Measurements from ENCODE around the gene ANGPT4. TPM values are rescaled to one million over a fixed set of nuclear protein-coding genes. Genes with fewer than 3 reads are reported as not detected.

Gene ANGPT4
- total RNA-seq, 1 experiment from 2014 or later = not detected

DNA sequence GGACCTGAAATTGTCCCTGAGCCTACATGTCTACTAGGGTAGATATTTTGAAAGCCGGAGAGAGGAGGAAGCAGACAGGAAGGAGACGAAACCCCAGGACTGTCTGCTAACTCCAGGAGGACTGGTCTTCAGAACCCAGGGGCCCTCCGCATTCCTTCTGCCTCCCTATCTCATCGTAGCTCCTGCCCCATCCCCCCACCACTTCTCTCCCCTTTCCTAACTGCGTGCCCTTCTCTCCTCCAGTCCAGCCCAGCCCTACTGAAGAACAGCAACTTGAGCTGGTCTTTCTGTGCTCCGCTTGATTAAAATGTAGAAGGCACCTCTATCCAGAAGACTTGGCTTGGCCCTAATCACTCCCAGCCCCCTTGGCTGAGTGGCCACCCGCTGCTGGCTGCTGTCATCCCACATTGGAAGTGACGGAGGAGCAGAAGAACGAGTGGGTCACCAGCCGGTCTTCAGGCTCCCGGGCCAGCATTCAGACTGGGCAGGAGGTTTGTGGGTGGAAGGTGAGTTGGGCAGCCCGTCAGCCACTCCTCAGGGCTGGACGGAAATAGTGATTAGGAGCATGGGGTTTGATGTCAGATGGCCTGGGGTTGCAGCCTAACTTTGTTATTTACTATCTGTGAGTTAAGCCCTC, 28.8 kb upstream of the ANGPT4 start:
- no peak for DNase-seq (ENCODE audit: low read depth, low spot score)
- in situ Hi-C loops (cut with HindIII; ENCODE audit: low pct_unique_long_range_greater_than_20kb, low sequenced_read_pairs) = no loop called here

GRCh38 chr20:944148-944547, 28.0 kb upstream of the ANGPT4 start:
- DNase-seq (ENCODE audit: low read depth, low spot score) = no peak

GRCh38 chr20:942611-943010, 26.5 kb upstream of the ANGPT4 start:
- DNase-seq (ENCODE audit: low read depth, low spot score) = no peak
- in situ Hi-C loops (cut with HindIII; ENCODE audit: low pct_unique_long_range_greater_than_20kb, low sequenced_read_pairs) = no loop called here

More at GRCh38 chr20:944148-944547, 28.0 kb upstream of the ANGPT4 start:
- in situ Hi-C loops (cut with HindIII; ENCODE audit: low pct_unique_long_range_greater_than_20kb, low sequenced_read_pairs) = no loop called here

DNA sequence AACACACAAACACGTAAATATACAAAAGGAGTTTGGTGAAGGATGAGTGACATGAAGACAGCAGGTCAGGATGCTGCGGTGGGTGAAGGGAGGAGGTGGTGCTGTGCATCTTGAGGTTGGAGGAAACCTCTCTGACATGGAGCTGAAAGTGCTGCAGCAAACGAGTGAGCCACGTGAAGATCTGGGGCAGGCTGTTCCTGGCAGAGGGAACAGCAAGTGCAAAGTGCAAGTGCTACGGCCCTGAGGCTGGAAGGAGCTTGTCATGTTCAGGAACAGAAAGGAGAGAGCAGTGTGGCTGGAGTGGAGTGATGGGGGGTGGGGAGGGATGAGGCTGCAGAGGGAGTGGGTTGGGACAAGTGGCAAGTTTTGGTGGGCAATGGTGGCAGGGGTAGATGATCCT, 24.8 kb upstream of the ANGPT4 start:
- in situ Hi-C loops (cut with HindIII; ENCODE audit: low pct_unique_long_range_greater_than_20kb, low sequenced_read_pairs) = no loop called here
- DNase-seq (ENCODE audit: low read depth, low spot score) = no peak

DNA sequence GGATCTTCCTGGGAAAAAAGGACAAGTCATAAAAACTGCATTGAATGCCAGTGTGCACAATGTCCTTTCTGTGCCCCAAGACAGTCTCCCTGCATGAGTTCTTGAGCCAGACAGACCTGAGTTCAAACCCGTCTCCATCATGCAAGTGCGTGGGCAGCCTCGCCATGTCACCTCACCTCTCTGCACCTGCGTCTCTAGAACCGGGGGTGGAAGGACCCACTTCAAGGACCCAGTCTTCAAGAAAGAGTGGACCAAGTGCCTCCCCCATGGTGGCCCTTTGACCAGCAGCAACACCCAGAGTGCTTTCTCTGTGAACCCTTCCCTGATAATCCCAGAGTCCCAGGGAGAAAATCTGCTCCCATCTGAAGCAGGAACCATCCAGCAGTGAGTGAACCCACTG, 23.5 kb upstream of the ANGPT4 start:
- in situ Hi-C loops (cut with HindIII; ENCODE audit: low pct_unique_long_range_greater_than_20kb, low sequenced_read_pairs) = no loop called here

GRCh38 chr20:934186-934840, 18.2 kb upstream of the ANGPT4 start:
- in situ Hi-C loops (cut with HindIII; ENCODE audit: low pct_unique_long_range_greater_than_20kb, low sequenced_read_pairs) = no loop called here
- no peak for DNase-seq (ENCODE audit: low read depth, low spot score)

More for the DNA sequence above, 23.5 kb upstream of the ANGPT4 start:
- DNase-seq (ENCODE audit: low read depth, low spot score) = no peak

DNA sequence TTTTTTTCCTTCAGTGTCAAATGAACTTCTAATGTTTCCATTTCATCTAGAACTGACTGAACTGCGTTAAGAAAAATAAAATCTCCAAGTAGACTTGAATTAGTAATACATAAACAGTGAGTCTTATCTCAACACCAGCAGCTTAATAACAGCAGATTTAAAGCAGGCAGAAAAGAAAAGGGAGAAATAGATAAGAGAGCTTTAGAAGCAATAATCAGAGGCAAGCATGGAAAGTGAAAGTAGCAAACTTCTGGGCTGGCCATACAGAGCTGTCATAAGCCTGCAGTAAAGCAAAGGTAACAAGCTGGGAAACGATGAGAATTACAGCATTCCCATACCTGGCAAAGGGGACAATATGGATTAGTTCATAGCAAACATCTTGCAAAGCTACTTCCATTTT, 16.9 kb upstream of the ANGPT4 start:
- no peak for DNase-seq (ENCODE audit: low read depth, low spot score)
- in situ Hi-C loops (cut with HindIII; ENCODE audit: low pct_unique_long_range_greater_than_20kb, low sequenced_read_pairs) = no loop called here

DNA sequence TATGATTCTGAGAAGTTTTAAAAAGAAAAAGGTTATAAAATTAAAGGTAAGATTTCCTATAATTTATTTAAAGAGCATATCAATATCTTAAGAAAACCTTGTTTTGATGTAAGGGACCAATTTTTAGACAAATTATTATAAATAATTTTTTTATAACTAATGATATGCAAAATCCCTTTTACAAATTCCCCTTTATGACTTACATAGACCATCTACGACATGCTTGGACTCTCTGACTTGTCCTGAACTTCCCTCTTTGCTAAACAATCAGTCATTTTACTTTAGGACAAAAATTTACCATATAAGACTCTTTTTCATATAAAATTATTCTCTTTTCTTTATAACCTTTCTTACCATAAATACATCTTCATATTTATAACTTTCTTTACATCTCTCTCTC, 15.3 kb upstream of the ANGPT4 start:
- in situ Hi-C loops (cut with HindIII; ENCODE audit: low pct_unique_long_range_greater_than_20kb, low sequenced_read_pairs) = no loop called here
- DNase-seq (ENCODE audit: low read depth, low spot score) = no peak

DNA sequence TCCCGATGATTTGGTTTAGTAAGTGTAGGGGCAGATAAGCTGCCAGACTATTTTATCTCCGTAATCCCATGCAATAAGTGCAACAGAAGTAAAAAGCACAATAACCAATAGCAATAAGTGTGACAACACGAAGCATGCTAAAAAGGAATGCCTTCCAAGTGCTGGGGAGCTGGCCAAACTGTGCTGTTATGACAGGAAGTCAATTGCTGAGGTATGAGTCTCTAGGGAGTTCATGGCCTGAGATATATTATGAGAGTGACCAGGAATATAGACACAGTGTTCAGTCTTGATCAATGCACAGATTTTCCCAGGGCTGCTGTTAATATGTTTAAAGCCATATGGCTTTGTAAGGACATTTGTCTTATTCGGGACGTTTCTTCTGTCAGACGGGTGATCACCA, 10.5 kb upstream of the ANGPT4 start:
- in situ Hi-C loops (cut with HindIII; ENCODE audit: low pct_unique_long_range_greater_than_20kb, low sequenced_read_pairs) = no loop called here
- DNase-seq (ENCODE audit: low read depth, low spot score) = no peak

DNA sequence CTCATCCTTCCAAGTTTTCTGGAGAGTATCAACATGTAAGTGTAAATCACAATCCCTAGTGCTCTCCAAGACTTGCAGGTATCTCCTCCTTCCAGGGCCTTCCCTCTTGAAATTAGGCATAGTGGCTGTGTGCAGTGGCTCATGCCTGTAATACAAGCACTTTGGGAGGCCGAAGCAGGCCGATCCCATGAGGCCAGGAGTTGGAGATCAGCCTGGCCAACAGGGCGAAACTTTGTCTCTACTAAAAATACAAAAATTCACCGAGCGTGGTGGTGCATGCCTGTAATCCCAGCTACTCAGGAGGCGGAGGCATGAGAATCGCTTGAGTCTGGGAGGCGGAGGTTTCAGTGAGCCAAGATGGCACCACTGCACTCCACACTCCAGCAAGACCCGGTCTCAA, 9.4 kb upstream of the ANGPT4 start:
- in situ Hi-C loops (cut with HindIII; ENCODE audit: low pct_unique_long_range_greater_than_20kb, low sequenced_read_pairs) = no loop called here
- DNase-seq (ENCODE audit: low read depth, low spot score) = no peak

DNA sequence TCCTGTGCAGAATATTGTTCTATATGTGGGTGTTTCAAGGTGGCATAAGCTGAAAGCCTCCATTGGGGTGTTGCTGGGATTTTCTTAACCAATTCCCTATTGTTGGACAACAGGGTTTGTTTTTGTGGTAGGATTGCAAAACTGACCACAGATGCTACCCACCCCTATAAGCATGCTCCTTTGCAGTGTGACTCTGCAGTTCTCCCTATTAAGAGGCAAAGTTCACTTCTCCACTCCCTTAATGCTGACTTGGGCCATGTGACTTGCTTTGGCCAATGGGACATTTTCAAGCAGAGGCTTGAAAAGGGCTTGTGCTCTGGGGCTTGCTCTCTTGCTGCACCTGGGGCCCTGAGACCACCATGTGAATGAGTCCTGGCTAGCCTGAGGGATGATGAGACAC, 8.5 kb upstream of the ANGPT4 start:
- in situ Hi-C loops (cut with HindIII; ENCODE audit: low pct_unique_long_range_greater_than_20kb, low sequenced_read_pairs) = no loop called here
- DNase-seq (ENCODE audit: low read depth, low spot score) = no peak

- DNase-seq (ENCODE audit: low read depth, low spot score) = no peak
- in situ Hi-C loops (cut with HindIII; ENCODE audit: low pct_unique_long_range_greater_than_20kb, low sequenced_read_pairs) = no loop called here
Measured at GRCh38 chr20:922781-923180, 6.6 kb upstream of the ANGPT4 start.

- in situ Hi-C loops (cut with HindIII; ENCODE audit: low pct_unique_long_range_greater_than_20kb, low sequenced_read_pairs) = no loop called here
- DNase-seq (ENCODE audit: low read depth, low spot score) = no peak
Measured at GRCh38 chr20:921068-921467, 4.9 kb upstream of the ANGPT4 start.

GRCh38 chr20:920311-920710, 4.2 kb upstream of the ANGPT4 start:
- DNase-seq (ENCODE audit: low read depth, low spot score) = no peak
- in situ Hi-C loops (cut with HindIII; ENCODE audit: low pct_unique_long_range_greater_than_20kb, low sequenced_read_pairs) = no loop called here

- no peak for DNase-seq (ENCODE audit: low read depth, low spot score)
- in situ Hi-C loops (cut with HindIII; ENCODE audit: low pct_unique_long_range_greater_than_20kb, low sequenced_read_pairs) = no loop called here
Measured at GRCh38 chr20:919491-919916, 3.4 kb upstream of the ANGPT4 start.

DNA sequence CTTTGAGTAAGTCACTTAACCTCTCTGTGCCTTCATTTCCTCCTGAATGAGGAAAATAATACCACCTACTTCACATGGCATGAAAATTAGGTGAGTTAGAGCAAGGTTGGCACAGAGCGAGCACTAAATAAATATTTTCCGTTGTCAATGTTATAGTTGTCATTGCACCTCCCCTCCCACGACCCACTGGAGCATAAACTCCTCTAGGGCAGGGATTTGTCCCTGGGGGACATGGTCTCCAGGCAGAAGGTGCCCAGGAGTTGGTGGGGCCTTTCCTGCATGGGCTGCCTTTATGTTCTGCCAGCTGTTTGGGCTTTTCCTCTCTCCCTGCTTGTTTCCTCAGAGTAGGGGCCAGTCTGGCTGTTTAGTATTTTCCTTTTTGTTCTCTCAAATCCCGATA, 1.3 kb upstream of the ANGPT4 start:
- in situ Hi-C loops (cut with HindIII; ENCODE audit: low pct_unique_long_range_greater_than_20kb, low sequenced_read_pairs) = no loop called here
- DNase-seq (ENCODE audit: low read depth, low spot score) = no peak

DNA sequence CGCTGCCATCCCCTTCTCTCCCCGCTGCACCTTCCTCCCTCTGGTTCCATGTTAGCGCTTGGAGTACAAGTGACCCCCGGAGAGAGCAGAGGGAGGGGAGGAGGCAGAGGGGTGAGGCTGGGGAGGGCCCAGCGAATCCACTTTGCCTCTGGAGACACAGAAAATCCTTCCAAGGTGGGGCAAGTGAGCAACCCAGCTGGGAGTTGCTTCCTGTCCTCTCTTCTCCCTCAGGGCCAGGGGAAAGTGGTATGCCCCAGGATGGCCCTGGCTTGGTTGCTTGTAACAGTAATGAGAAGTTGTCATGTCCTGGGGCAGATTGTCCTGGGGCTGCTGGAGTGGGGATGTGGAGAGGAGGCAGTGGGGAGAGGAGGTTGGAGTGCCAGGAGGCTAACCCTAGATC, 691 bp upstream of the ANGPT4 start:
- in situ Hi-C loops (cut with HindIII; ENCODE audit: low pct_unique_long_range_greater_than_20kb, low sequenced_read_pairs) = no loop called here
- no peak for DNase-seq (ENCODE audit: low read depth, low spot score)

GRCh38 chr20:914727-915498, 1.2 kb downstream of the ANGPT4 start:
- in situ Hi-C loops (cut with HindIII; ENCODE audit: low pct_unique_long_range_greater_than_20kb, low sequenced_read_pairs) = no loop called here
- peak; percentile 43 for DNase-seq (ENCODE audit: low read depth, low spot score)

DNA sequence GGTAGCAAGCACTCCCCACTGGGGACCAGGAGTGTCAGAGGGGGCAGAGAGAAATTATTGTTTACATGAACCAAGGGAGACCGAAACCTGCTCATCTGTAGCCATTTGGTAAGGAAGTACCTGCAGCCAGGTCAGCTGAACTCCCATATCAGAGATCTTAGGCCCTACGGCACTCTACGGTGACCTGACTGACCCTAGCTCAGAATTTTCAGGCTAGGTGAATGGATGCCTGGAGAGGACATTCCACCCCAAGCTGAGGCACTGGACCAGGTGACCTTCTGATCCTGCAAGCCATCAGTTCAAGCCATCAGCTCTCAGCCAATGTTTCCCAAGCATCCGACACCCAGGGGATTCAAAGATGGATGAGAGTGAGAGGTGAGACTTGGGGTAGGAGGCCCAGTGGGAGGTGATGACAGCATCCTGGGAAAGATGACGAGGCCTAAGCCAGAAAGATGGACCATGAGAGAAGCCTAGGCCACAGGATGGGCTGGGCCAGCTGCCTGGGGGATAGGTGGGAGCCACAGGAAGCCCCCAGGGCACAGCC, 2.8 kb downstream of the ANGPT4 start:
- no peak for DNase-seq (ENCODE audit: low read depth, low spot score)
- in situ Hi-C loops (cut with HindIII; ENCODE audit: low pct_unique_long_range_greater_than_20kb, low sequenced_read_pairs) = no loop called here

Data from SK-MEL-5 (cell line).